ENCODE data around the gene CLDN7.

The CLDN7 gene

GRCh38 chr17:7215652-7216180 lies 46.6 kb downstream of the CLDN7 start:
- H3K4me3 ChIP-seq (ENCODE audit: low read depth in 1 of 5, low read length in 5 of 5): peak overlapping the region in 2 of 5 donors; percentile 35 to 42
- H3K36me3 ChIP-seq (ENCODE audit: control insufficient read depth in 5 of 5, insufficient read depth in 5 of 5, low read length in 5 of 5): no peaks in the 10 kb centered on the region
- peaks cover 0 to 12% (median 4%) of the 10 kb centered on the region in 5 donors for H3K27me3 ChIP-seq (ENCODE audit: control insufficient read depth in 5 of 5, insufficient read depth in 4 of 5, low read length in 5 of 5)
- H3K9me3 ChIP-seq (ENCODE audit: control insufficient read depth in 5 of 5, low read length in 5 of 5): no peaks in the 10 kb centered on the region
- no peak overlapping the region for H3K27ac ChIP-seq (ENCODE audit: low read depth, low read length)
- peak overlapping the region in 1 of 5 donors; percentile 8 for H3K9ac ChIP-seq (ENCODE audit: low read length in 5 of 5)
- H3K4me1 ChIP-seq (ENCODE audit: control insufficient read depth in 5 of 5, insufficient read depth in 5 of 5, low read length in 5 of 5): peaks cover 7 to 66% (median 58%) of the 10 kb centered on the region in 5 donors

- H3K27ac ChIP-seq (ENCODE audit: low read depth, low read length): no peak overlapping the region
- H3K9me3 ChIP-seq (ENCODE audit: control insufficient read depth in 5 of 5, low read length in 5 of 5): no peaks in the 10 kb centered on the region
- H3K4me3 ChIP-seq (ENCODE audit: low read depth in 1 of 5, low read length in 5 of 5): peak overlapping the region in 4 of 5 donors; percentile 59 to 74 (median 70)
- peaks cover 0 to 9% (median 4%) of the 10 kb centered on the region in 5 donors for H3K27me3 ChIP-seq (ENCODE audit: control insufficient read depth in 5 of 5, insufficient read depth in 4 of 5, low read length in 5 of 5)
- H3K9ac ChIP-seq (ENCODE audit: low read length in 5 of 5): peak overlapping the region in 1 of 5 donors; percentile 8
- H3K4me1 ChIP-seq (ENCODE audit: control insufficient read depth in 5 of 5, insufficient read depth in 5 of 5, low read length in 5 of 5): peaks cover 2 to 60% (median 53%) of the 10 kb centered on the region in 5 donors
- H3K36me3 ChIP-seq (ENCODE audit: control insufficient read depth in 5 of 5, insufficient read depth in 5 of 5, low read length in 5 of 5): no peaks in the 10 kb centered on the region
Observed at GRCh38 chr17:7215136-7215638, 47.1 kb downstream of the CLDN7 start.

- peak overlapping the region in 1 of 5 donors; percentile 58 for H3K9ac ChIP-seq (ENCODE audit: low read length in 5 of 5)
- H3K36me3 ChIP-seq (ENCODE audit: control insufficient read depth in 5 of 5, insufficient read depth in 5 of 5, low read length in 5 of 5): no peaks in the 10 kb centered on the region
- H3K27ac ChIP-seq (ENCODE audit: low read depth, low read length): no peak overlapping the region
- H3K27me3 ChIP-seq (ENCODE audit: control insufficient read depth in 5 of 5, insufficient read depth in 4 of 5, low read length in 5 of 5): peaks cover 0 to 9% (median 4%) of the 10 kb centered on the region in 5 donors
- H3K9me3 ChIP-seq (ENCODE audit: control insufficient read depth in 5 of 5, low read length in 5 of 5): no peaks in the 10 kb centered on the region
- H3K4me3 ChIP-seq (ENCODE audit: low read depth in 1 of 5, low read length in 5 of 5): peak overlapping the region; percentile 23 to 74 (median 68)
- peaks cover 1 to 55% (median 50%) of the 10 kb centered on the region in 5 donors for H3K4me1 ChIP-seq (ENCODE audit: control insufficient read depth in 5 of 5, insufficient read depth in 5 of 5, low read length in 5 of 5)
Observed at GRCh38 chr17:7214300-7215135, 47.8 kb downstream of the CLDN7 start.

- H3K27ac ChIP-seq (ENCODE audit: low read depth, low read length): no peak overlapping the region
- no peaks in the 10 kb centered on the region for H3K36me3 ChIP-seq (ENCODE audit: control insufficient read depth in 5 of 5, insufficient read depth in 5 of 5, low read length in 5 of 5)
- no peak overlapping the region for H3K9ac ChIP-seq (ENCODE audit: low read length in 5 of 5)
- H3K4me3 ChIP-seq (ENCODE audit: low read depth in 1 of 5, low read length in 5 of 5): peak overlapping the region; percentile 23 to 68 (median 61)
- H3K9me3 ChIP-seq (ENCODE audit: control insufficient read depth in 5 of 5, low read length in 5 of 5): no peaks in the 10 kb centered on the region
- H3K4me1 ChIP-seq (ENCODE audit: control insufficient read depth in 5 of 5, insufficient read depth in 5 of 5, low read length in 5 of 5): peaks cover 1 to 48% (median 44%) of the 10 kb centered on the region in 5 donors
- H3K27me3 ChIP-seq (ENCODE audit: control insufficient read depth in 5 of 5, insufficient read depth in 4 of 5, low read length in 5 of 5): peaks cover 0 to 10% (median 4%) of the 10 kb centered on the region in 5 donors
Observed at GRCh38 chr17:7213895-7214299, 48.4 kb downstream of the CLDN7 start.

- Histone ChIP-seq H3K4me3 (ENCODE audit: low read depth in 1 of 5, low read length in 5 of 5) (no peak overlapping the region), H3K9ac (ENCODE audit: low read length in 5 of 5) (no peak overlapping the region), H3K4me1 (ENCODE audit: control insufficient read depth in 5 of 5, insufficient read depth in 5 of 5, low read length in 5 of 5) (peaks cover 1 to 37% (median 30%) of the 10 kb centered on the region in 5 donors), H3K9me3 (ENCODE audit: control insufficient read depth in 5 of 5, low read length in 5 of 5) (no peaks in the 10 kb centered on the region), H3K36me3 (ENCODE audit: control insufficient read depth in 5 of 5, insufficient read depth in 5 of 5, low read length in 5 of 5) (no peaks in the 10 kb centered on the region), H3K27me3 (ENCODE audit: control insufficient read depth in 5 of 5, insufficient read depth in 4 of 5, low read length in 5 of 5) (peaks cover 6 to 12% (median 10%) of the 10 kb centered on the region in 5 donors), H3K27ac (ENCODE audit: low read depth, low read length) (no peak overlapping the region)
Observed at GRCh38 chr17:7211491-7212273, 50.6 kb downstream of the CLDN7 start.
